Lower leg skin (tissue), 3 donors: ENCODE data around the gene MAP3K14.

Experiments
- POLR2A ChIP-seq, 2 donors: fragments of 450-650 bp; IDR thresholded peaks; one replicate each; pipeline ENCODE4 v1.6.1; 2016 to 2017; ENCODE audit warnings: antibody characterized with exemption in 2 of 2, mild to moderate bottlenecking in 1 of 2, moderate library complexity in 1 of 2
- TF ChIP-seq, protein P1 (sequence below), 3 donors: fragments of 450-650 bp; IDR thresholded peaks; one replicate each; pipeline ENCODE4 v1.5.1; 2016; ENCODE audit warnings: antibody characterized with exemption in 3 of 3, mild to moderate bottlenecking in 3 of 3, moderate library complexity in 2 of 3

DNA sequence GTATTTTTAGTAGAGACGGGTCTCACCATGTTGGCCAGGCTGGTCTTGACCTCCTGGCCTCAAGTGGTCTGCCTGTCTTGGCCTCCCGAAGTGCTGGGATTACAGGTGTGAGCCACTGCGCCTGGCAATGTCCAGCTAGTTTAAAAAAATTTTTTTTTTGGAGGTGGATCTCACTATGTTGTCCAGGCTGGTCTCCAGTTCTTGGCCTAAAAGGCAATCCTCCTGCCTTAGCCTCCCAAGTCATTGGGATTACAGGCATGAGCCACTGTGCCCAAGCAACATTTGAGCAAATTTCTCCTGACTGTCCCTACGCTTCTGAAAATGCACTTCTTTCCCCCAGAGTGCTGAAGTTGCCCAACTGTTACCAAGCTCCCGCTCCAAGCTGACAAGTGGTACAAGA is 8.0 kb downstream of the MAP3K14 start:
- TF ChIP-seq, protein P1, sequence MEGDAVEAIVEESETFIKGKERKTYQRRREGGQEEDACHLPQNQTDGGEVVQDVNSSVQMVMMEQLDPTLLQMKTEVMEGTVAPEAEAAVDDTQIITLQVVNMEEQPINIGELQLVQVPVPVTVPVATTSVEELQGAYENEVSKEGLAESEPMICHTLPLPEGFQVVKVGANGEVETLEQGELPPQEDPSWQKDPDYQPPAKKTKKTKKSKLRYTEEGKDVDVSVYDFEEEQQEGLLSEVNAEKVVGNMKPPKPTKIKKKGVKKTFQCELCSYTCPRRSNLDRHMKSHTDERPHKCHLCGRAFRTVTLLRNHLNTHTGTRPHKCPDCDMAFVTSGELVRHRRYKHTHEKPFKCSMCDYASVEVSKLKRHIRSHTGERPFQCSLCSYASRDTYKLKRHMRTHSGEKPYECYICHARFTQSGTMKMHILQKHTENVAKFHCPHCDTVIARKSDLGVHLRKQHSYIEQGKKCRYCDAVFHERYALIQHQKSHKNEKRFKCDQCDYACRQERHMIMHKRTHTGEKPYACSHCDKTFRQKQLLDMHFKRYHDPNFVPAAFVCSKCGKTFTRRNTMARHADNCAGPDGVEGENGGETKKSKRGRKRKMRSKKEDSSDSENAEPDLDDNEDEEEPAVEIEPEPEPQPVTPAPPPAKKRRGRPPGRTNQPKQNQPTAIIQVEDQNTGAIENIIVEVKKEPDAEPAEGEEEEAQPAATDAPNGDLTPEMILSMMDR (IDR thresholded peaks at IDR 0.05), result no peak
- TF ChIP-seq POLR2A (IDR thresholded peaks at IDR 0.05), result no peak
